Measurements from ENCODE around the gene SKIDA1.

The SKIDA1 gene

GRCh38 chr10:21528236-21529031 is 3.0 kb upstream of the SKIDA1 start:
- peak; percentile 29 for DNase-seq

GRCh38 chr10:21527598-21528235 is 2.2 kb upstream of the SKIDA1 start:
- DNase-seq: peak; percentile 31

GRCh38 chr10:21526860-21527597 is 1.5 kb upstream of the SKIDA1 start:
- peak; percentile 38 for DNase-seq

DNA sequence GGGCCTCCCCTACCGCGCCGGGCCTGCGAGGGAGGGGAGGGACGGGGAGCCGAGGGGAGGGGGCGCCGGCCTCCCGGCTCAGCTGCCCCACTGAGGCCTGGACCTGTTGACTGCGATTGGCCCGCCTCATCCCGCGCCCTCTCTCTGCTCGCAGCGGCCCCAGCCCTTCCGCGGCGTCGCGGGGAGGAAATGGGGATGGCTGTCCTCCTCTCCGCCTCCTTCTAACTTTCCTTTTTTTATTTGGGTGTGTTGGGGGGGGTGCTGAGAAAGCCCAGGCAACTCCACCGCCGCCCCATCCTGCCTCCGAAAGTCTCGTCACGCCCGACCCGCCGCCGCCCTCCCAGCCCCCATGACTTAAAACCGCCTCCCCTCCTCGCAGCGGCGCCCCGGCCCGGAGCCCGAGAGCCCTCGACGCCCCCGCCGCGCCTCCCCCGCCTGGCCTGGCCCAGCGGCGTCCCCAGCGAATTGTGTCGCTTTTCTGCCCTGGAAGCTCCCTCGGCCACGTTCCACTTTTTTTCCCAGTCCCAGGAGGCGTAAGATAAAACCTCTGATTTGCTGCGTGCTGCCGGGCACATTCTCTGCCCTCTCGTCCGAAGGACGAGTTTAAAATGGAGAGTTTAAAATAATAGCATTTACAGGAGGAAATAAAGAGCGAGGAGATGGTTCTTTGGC is 842 bp upstream of the SKIDA1 start:
- DNase-seq: peak; percentile 66

DNA sequence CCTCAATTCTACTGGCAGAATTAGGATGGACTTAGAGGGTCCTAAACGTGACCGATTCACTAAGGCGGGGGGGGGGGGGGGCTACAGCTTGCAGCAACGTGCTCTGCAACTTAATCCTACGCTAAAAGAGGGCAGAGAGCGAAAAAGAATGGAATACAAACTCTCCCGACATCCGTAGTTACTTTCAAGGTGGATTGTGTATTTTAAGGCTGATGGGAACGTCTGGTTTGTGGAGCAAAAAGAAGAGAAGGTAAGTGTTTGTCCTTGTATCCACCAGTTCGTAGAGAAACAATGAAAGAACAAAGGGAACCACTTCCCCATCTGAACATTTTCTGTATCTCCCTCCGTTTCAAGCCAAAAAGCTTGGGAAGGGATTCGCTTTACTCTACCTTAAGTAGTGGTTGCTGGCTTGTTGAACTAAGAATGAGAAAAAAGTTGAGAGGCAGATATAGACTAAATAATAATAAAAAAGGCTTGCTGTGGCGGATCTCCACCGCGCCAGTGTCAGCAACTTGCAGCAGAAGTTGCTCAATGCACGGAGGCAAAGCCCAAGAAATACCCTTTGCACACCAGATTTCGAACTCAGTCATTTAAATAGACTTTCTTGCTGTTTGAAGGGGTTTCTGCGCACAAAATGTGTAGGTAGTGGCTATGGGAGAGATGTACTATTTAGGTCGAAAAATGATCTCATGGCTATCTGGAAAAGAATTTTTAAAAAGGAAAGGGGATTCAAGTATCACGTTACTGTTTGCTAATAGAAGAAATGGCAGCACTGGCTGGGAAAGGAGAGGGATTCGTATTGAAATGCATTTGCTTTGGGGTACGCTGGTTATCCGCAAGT is 736 bp downstream of the SKIDA1 start:
- peak; percentile 66 for DNase-seq

- no peak for DNase-seq
Measured at GRCh38 chr10:21524131-21524525, 1.4 kb downstream of the SKIDA1 start.

DNA sequence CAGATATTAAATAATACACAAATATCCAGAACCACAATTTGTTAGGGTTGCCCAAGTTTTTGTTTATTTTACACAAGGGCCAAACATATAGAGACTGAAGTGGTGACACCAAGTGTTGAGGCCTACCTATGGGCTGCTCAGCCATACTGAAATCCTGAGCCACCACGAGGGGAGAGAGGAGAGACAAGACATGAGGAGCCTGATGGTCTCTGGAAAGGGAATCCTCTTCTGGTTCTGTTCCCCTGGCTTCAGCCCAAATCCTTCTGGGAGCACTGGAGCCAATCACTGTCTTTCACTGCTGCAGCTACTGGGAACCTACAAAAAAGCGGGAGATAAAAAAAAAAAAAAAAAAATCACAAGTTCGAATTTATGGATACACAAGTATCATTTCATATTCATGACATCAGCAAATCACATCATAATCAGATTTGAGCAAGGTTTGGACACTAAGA is 1.9 kb downstream of the SKIDA1 start:
- DNase-seq: peak; percentile 4

DNA sequence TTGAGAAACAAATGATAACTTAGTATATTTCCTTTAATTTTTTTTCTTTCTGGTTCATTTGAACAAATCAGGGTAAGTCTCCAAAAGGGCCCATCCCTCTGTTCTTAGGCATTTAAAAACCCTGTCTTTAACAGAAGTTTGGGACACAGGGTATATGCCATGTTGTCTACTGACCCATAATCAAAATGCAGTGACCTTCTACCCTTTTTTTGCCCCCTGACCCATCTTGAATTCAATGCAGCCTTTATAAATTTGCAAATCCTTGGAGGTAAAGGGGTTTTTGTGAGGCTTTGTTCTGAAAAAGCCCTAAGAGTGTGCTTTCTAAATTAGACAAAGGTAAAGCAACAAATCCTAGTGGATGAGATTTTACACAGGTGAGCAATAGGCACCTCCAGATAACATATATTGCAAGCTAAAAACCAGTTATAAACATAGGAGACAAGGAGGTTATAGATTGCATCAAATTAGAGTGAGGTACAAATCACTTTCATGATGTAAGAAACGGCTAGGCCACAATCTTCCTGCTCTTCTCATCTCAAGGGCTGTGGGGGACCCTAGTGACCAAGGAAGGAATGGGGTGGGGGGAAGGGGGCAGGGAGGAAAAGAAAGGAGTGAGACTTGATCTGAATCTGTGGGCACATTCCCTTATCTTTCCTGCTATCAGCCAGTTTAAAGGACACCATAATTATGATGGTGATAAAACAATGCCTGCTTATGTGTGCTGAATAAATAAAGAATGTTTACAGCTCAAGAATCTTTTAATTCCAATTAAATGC is 2.7 kb downstream of the SKIDA1 start:
- DNase-seq: no peak

- DNase-seq: no peak
Measured at GRCh38 chr10:21521751-21522533, 3.5 kb downstream of the SKIDA1 start.

GRCh38 chr10:21520949-21521348 is 4.5 kb downstream of the SKIDA1 start:
- DNase-seq: no peak

GRCh38 chr10:21520509-21520908 is 5.0 kb downstream of the SKIDA1 start:
- DNase-seq: no peak

GRCh38 chr10:21519941-21520436 is 5.5 kb downstream of the SKIDA1 start:
- peak; percentile 40 for DNase-seq

DNA sequence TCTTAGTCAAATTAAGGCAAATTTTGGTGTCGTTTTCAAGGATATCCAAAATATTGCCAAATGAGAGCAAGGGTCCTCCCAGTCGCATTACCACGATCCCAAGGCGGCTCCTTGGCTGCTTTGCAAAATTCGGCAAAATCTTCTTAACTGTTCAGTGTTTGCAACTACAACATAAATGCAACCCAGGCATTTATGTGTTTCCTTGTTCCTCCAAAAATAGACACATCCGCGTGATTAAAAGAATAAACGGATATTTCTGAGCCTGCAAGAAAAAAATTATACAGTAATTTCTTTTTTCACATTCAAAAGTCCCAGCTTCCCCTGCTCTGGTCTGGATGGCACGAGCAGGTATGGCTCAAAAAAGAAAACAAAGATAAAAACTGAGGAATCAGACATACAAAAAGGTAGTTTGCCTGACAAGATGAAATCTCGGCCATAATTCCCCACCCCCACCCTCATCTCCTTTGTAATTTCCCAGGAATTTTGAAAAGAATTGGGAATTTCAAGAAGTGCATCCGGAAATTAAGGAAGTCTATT is 6.0 kb downstream of the SKIDA1 start:
- DNase-seq: no peak

GRCh38 chr10:21518641-21519396 is 6.7 kb downstream of the SKIDA1 start:
- DNase-seq: peak; percentile 30

DNA sequence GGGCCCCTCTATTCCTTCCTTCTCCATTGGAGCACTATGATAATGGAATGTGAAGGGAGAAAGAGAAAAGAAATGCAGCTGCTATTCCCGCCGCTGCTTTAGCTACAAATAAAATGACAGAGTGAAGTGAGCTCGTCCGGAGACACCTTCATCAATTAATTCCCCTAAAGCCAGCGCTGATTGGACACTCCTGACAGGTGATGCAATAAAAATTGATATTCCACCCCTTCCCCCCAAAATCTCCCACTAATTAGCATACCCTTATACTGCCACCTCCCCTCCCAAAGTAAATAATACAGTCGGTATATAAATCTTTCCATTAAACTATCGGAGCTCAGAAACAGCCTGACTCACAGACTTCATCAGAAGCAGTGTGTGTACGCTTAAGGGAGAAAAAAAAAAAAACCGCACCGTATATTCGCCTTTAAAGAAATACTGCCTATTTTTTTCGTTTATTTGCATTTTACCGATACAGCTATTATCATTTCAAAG is 7.3 kb downstream of the SKIDA1 start:
- peak; percentile 81 for DNase-seq

DNA sequence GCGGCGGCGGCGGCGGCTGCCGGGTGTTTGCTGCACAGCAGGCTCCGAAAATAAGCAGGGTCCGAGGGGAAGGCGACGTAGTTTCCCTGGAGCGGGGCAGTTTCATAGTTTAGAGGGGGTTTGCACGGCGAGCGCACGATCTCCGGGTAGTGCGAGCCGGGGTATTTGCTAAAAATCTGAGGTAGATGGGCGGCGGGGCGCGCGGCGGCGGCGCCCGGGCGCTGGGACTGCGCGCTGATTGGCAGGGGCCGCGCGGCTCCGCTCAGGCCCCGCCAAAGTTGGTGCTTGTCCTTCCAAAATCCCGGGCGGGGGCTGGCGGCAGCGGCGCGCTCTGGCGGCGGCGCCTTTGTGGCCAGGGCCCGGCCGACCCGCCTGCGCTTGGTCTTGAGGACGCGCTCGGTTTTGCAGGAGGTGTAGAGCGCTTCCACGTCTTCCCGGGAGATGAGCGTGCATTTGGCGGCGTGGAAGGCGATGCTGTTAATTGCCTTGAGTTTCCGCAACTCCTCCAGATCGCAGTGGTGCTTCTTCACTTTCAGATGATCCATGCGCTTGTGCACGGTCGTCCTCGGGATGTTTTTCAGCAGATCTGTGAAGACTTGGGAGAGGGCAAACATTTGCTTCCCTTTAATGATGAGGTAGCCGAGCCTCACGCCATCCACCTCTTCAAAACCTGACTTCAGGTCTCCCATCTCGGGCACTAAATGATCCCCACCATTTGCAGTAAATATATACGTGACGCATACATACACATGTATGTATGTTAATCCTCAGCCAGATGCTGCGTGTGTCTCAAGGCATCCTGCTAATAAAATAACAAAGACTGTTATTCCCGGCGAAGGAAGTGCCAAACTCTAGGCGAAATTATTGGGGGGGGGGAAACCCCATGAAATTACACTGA is 8.1 kb downstream of the SKIDA1 start:
- DNase-seq: peak; percentile 51

GRCh38 chr10:21516242-21517131 is 9.0 kb downstream of the SKIDA1 start:
- DNase-seq: peak; percentile 43

All from NCI-H1105 treated with DMSO at 0.1 percent for 48 hours (cell line).